NCI-H446 (cell line): ENCODE results near the gene NEDD4L.

Experiments
- DNase-seq, 2 experiments: peaks; one replicate each; lab custom pipeline; 2025; lab: John Stamatoyannopoulos, UW

NEDD4L gene

DNA sequence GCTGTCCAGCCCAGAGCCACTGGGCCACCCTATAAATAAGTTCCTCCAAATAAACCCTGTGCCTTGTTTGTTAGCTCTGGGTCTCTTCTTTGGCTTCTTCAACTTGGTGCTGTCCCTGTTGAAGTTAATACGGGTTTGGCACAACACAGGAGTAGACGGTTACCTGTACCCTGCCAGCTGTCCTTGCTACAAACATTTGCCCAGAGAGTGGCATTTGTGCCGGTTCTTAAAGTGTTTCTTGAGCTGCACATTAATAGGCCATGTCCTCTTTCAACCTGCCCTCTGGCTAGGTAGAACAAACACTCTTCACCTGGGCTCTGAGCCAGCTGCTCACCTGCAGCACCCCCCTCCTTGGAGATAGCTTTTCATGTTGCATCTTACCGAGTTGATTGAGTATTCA is 139.2 kb downstream of the NEDD4L start:
- no peak for DNase-seq

DNA sequence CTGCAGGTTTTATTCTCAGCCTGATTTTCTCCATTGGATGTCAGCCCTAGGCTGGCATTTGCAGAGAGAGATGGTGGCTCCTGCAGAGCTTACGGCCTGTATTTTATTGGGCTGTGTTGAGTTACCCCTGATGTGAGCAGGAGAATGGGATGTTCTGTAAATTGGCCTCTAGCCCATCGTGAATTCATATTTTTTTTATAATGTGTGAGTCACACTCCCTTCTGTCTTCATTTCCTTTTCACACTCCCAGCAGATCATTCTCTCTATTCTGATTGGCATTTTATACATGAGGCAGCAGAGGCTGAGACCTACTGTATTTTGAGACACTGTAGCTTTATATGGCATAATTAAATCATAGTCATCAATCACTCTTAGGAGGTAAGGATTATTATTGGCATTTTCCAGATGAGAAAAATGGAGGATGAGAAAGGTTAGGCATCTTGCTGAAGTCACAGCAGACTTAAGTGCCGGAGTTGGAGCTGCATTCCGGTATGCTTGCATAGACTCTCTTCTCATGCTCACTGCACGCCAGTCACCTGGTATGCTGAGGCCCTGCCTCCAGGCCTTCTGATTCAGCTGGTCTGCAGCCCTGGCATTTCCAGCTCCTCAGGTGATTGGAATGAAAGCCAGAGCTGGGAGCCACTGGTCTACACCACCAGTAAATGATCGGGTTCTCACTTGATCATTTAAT is 142.4 kb downstream of the NEDD4L start:
- peak; percentile 39 to 79 for DNase-seq

DNA sequence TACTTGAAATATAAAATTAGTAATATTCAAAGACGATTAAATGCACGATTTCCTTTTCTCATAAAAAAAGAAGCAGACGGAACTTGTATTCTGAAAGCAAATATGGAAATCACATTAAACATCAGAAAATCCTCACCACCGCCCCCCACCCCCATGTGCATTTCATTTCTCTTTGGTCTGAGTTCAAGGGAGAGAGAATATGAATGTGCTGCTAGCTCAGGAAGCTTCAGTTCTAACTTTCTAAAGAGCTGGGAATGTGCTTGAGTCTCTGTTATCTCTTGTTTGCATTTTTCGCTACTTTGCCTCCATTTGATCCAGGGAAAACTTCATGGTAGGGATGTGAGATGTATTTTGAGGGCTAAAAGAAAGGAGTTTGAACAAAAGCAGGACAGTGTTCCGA is 143.6 kb downstream of the NEDD4L start:
- DNase-seq, result no peak

DNA sequence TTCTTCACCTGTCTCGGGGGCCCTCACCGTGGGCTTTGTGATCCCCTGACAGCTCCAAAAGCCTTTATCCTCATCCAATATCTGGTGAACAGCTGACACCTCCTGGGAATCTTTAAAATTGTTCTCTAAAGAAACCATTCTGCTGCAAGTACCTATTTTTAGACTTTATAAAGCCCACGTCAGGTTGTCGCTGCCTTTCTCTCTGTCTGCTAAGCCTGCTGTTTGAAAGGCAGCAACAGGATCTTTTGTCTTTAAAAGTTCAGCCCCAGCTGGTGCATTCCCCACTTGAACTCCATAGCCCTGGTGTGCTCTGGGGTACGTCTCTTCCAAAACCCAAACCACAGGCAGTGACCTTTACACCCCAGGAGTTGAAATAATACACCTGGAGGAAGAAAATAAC is 145.0 kb downstream of the NEDD4L start:
- no peak for DNase-seq

DNA sequence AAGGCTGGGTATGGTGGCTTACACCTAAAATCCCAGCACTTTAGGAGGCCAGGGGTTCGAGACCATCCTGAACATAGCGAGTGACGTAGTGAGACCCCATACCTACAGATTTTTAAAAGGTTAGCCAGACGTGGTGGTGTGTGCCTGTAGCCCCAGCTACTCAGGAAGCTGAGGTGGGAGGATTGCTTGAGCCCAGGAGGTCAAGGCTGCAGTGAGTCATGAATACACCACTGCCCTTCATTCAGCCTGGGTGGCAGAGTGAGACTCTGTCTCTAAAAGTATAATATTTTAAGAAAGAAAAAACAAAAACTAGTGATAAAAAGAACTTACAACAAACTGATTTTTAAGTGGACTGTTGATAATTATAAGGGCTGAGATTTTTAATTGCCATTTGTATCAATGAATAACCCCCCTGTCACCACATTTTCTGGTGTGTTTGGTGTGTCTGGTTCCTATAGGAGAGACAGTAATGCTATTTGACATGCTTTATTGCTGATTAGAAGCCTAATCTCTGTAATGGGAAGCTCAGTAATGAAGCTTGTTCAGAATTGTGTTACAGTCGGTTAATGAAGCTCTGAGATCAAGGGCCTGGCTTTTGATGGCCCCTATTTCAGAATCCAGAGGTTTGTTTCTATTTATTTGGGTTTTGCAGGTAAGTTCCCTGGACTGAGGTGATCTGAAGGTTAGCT is 147.0 kb downstream of the NEDD4L start:
- DNase-seq, result no peak

DNA sequence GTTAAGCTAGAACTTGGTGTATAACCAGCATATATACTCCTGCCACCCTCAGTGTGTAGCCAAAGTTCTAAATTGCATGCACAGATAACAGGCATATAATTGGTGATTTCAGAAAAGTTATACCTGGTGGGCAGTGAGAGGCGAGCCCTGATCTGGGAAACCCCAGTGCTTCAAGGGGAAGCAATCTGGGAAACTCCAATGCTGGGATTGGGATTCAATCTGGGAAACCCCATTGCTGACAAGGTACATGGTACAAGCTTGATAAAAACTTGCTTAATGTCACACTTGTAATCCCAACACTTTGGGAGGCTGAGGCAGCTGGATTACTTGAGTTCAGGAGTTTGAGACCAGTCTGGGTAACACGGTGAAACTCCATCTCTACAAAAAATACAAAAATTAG is 147.6 kb downstream of the NEDD4L start:
- DNase-seq, result no peak

DNA sequence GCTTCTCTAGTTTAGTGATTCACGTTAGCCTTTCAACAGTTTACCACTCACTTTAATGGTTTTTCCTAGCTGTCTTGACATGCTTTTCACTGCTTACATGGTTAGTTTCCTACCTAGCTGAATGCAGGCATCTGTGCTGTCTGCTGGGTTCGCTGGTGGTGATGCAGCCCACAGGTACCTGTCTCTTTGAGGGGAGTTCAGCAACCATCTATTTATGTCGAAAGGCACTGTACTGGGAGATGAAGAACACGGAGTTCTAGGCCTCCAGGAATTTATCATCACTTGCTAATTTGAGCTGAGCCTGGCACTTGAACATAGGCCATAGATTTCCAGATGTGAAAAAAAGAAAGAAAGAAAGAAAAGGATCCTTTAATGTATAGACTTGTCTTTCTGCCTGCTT is 148.5 kb downstream of the NEDD4L start:
- DNase-seq, result no peak

DNA sequence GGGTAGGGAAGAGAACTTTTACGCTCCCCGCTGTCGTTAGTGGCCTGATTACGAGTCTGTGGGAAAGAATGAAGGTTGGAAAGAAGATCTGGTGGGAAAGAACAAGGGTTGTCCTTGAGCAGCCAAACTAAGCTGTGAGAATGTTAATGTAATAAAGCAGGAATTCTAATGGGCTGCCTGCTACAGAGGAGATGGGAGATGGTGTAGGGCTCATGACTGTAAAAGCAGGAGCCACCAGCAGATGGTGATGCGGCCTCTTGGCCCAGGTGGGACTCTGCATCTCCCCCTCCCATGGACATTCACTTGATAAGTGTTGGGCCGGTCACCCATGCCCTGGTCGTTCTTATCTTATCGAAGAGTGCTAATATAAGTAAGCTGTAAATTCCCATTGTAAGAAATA is 150.0 kb downstream of the NEDD4L start:
- no peak for DNase-seq

DNA sequence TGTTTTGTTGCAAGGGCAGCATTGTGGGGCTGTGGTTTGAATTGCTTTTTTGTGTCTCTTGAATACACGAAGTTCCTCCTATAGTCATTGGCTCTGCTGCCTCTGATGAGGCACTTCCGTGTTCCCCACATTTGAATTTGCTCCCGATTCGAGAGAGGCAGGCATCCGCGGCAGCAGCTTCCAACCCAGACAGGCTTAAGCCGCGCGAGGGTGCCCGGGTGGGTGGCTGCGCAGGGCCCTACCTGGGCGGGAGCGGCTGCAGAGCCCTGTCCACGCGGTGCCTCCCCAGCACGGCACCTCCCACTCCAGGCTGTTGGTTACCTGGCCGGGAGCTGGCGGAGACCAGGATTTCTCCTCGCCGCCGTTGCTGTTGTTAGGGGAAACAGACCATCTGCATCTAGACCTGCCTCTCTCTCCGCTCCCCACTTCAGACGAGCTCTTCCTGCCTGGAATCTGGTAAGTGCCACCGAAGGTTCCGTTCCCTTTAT is 151.3 kb downstream of the NEDD4L start:
- DNase-seq, result no peak

DNA sequence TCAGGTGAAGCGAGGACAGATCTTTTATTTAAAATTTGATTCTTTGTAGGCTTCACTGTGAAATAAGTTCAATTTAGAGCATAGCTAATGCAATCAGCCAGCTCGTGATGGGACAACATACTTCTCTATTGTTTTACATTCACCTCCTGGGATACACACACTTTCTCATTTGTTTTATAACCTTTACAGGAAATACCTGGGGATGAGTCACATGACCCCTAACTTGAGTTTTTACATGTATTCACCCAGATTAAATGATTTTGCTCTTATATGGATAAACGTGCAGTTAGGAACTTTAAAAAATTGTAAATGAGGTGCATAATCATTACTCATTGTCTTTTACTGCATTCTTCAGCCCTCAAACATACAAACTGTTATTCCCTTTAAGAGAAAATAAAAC is 152.1 kb downstream of the NEDD4L start:
- DNase-seq, result no peak

DNA sequence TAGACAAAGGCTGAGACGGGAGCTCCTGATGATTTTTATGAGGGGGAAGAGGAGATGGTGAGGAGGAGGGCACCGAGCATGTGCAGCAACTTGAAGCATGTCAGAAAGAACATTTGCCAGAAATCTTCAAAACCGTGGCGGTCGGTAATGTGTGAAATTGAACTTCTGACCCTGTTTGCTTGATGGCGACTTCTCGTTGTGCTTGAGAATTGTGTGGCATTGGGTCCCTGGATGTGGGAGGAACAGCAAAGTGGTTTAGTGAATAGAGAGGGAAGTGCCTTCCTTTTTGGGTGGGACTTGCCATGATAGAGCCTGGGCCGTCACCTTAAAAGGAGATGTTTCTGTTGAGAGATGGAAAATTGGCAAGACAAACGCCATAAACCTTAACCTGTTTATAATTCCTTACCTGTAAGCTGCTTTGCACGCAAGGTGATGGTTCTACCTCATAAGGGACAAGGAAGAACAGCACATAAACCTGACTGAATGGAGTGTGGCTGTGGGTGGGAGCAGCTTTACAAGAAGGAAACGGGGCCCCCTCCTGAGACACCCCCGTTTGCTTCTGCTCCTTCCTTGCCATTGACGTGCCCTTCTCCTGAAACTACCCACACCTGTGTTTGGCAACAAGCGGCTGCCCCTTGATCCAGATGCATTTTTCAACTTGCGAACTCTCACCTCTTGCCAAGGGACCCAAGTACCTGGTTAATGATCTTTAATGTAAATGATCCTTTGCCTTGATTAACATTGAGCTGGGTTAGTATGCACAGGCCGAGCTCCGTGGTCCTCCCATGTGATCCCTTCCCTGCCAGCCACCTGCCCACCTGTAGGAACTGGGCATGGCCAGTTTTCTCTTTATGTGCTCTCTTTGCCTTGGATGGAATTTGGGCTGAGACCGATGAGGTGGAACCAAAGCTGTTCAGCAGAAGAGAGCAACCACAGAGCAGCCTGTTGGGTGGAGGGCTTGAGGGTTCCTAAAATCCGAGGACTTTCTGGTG is 153.2 kb downstream of the NEDD4L start:
- no peak for DNase-seq

DNA sequence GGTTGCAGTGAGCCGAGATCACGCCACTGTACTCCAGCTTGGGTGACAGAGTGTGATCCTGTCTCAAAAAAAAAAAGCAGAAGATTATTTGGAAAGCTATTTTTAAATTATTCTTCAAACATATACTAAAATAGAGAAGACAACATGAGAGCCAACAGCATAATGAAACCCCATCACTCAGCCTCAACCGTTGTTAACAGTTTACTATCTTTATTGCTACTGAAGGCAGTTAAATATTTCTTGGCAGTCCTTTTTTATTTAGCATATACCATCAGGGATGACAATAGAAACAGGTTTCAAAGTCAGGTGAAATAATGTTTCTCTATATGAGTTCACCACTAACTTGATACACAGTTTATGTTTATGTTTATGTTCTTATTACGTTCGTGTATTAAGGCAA is 157.2 kb downstream of the NEDD4L start:
- DNase-seq, result no peak

DNA sequence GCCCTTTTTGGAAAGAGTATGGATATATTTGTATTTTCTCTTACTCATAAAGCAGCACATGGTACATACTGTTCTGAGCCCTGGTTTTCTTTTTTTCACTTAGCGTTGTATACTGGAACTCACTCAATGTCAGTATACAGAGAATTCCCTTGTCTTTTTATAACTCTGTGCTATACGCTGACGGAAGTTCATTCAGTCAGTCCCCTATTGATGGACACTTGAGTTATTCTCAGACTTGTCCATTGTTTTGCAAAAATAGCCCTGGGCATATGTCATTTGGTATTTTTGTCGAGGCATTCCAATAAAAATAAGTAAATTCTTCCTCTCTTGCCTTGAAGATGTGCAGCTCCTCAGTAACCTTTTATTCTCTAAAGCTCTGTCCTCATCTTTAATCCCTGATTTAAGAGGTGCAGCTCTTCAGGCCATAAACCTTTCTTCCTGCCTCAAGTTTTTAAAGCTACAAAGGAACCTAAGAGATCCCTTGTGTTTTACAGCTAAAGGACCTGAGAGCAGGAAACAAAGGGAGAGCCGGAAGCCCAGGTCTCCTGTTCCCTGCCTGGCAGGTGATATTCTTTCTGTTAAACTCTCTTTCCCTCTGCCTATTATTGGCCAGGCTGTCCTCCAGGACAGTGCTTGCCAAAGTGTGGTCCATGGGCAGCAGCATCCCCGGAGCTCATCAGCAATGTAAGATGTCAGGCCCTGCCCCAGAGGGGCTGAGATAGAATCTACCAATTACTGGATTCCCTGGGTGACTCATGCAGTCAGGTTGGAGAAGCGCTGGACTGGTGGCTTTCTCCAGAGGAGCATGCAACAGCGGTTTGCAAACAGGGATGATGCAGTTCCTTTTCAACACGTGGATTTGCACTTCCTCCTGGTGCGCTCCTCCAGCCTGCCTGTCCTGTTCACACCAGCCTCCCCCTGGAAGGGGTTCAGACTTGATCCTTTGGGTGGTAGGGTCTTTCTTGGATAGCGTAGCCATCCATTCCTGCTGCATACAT is 158.0 kb downstream of the NEDD4L start:
- DNase-seq, result no peak

DNA sequence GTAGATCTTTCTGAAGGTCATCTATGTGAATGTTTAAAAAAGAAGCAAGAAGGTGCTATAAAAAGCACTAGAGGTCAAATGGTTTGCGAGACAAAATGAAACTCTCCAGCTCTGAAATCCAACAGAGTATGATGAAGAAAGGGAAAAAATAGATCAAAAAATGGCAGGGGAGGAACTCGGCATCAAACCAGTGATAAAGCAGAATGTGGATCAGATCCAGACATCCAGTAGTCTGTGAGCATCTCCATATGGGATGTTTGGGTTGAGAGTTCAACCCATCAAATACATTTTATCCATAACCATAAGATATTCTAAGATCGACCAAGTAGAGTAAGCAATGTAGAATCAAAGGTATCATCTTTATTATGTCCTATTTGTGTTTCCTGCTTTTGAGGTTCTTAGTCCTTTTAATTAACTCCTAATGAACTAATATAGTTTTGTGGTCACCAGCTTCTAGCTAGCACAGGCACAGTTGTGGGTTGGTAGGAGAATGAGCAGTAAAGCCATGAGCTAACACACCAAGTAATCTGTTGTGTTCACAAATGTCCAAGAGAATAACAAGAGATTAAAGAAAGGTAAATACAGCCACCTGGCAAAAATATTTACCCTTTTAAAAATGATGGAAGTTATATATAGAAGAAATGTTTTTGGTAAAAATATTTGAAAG is 160.9 kb downstream of the NEDD4L start:
- DNase-seq, result no peak

DNA sequence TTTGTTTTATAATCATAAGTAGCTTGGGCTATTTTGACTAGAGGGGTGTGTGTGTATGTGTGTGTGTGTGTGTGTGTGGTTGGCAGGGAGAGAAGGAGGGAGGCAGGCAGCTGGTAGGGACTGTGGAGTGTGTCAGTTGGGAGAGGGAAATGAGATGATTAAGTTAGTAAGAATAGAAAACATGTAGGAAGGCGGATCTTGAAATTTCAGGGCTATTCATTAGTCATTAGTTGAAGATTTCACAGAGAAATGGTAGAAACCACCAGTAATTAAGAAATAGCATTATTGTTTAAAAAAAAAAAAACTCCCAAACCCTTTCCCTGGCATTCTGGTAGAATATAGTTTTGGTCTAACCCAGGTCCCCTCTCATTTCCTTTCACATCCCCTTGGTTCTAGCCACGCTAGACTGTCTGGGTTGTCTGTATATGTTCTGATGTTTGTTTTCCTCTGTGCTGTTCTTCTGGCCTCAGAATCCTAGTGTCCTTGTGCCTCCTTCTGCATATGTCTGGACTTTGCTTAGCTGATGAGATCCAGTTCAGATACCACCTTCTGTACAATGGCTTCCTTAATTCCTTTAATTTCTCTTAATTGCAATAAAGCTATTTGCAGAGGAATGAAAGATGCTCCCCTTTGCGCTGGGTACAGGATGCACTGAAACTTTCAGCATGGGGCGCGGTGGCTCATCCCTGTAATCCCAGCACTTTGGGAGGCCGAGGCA is 161.6 kb downstream of the NEDD4L start:
- DNase-seq, result no peak

DNA sequence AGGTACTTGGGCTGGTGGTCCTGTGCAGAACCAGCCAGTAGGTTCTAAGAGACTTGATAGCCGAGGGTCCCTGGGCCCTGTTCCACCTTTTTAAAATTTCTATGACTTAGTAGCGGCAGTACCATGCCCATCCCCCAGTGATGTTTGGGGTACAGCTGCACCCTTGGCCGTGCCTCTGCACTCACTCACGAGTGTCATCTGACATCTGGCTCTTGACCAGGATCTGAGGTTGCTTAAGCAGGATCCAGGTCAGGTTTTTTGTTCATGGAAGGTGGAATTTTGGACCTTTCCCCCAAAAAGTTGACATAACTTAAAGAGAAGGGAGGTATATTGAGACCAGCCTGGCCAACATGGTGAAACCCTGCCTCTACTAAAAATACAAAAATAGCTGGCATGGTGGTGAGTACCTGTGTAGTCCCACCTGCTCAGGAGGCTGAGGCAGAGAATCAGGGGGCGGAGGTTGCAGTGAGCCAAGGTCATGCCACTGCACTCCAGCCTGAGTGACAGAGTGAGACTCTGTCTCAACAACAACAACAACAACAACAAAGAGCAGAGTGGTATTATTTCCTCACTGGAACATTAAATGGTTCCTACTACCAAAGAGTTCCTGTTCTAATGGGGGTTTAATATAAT is 163.6 kb downstream of the NEDD4L start:
- no peak for DNase-seq

DNA sequence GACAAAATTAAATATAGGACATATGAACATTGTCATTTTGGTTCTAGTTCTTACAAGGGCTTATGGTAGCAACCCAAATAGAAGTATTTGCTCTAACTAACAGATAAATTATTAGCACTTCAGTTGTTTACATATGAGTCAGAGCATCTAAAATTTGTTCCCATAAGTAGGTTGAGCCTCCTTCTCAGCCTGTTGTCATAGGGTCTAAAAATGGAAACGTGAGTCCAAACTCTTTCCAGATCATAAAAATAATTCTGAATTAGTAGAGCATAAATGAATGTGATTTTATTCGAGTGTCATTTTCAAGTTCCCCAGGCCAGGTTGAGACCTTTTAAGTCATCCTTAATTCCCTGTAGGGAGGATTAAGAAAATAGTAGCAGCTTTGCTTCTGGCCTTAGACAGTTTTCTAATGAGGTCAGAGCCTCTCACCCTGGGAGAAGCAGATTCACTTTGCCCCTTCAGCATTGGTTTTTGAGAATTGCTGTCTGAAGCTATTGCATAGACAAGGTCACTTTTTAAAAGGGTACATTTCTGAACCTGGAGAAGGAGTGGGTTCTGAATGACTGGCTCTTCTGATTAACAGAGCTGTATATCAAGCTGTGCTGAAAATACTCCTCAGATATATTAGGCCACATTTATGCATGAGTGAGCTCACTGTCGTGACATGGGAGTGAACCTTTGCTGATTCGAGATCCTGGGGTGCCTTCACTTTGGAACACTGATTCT is 164.3 kb downstream of the NEDD4L start:
- DNase-seq, result no peak

DNA sequence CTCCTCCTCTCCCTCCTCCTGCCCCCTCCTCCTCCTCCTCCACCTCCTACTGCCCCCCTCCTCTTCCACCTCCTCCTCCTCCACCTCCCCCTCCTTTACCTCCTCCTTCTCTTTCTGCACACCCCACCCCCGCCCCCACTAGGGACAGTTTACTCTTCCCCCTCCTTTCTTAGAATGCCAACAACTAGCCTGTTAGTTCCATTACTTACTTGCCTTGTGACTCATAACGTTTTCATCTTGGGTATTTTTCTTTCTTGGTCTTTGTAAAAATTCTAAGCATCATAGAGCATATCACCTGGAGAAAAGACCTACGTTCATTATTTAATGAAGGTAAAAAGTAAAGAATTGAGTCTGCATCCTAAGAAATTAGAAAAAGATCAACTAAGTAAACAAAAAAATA is 165.3 kb downstream of the NEDD4L start:
- DNase-seq, result no peak

DNA sequence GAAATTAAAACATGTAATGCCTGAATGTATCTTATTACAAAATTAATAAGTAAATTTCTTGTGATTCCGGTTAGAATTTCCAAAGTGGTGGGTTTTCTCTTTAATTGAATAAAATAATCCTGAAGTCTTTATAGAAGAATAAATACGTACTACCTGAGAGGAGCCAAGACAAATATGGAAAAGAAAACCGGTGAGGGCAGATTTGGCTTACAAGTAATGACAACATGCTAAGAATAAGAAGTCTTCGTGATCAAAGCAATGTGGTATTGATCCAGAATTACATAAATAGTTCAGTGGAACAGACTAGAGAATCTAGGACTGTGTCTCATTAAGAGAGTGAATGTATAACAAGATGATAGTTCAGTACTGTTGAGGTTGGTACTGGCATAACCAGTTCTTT is 167.5 kb downstream of the NEDD4L start:
- no peak for DNase-seq
